SK-N-SH (cell line): ENCODE measurements around the gene ZFPL1. TPM values are rescaled to one million over a fixed set of nuclear protein-coding genes. Genes with fewer than 3 reads are reported as not detected.

ENCODE experiments used
- CTCF ChIA-PET: fragments of 300-600, 350-600 bp; formaldehyde crosslinking; extraction: SDS; loops from one replicate; lab custom pipeline; 2021; lab: Yijun Ruan, JAX
- POLR2A ChIA-PET: fragments of 350-600 bp; sonication (Branson Sonifier 250); formaldehyde crosslinking; extraction: SDS; loops from one replicate; lab custom pipeline; 2020; ENCODE audit warnings: antibody characterized with exemption, inconsistent platforms; lab: Yijun Ruan, JAX
- DNase-seq: peaks from one replicate; pipeline ENCODE4 v3.0.0; 2012
- H2AFZ ChIP-seq: fragments of 200-600 bp; sonication (generic); 2 replicates; pipeline ENCODE4 v1.8.1; 2016; ENCODE audit warnings: antibody characterized with exemption, mild to moderate bottlenecking, low read depth
- H3F3A ChIP-seq: fragments of 200-600 bp; sonication (generic); replicated peaks from 2 replicates; pipeline ENCODE3; 2016; ENCODE audit warnings: antibody characterized with exemption, mild to moderate bottlenecking; ENCODE audit not compliant: insufficient read depth
- H3K27ac ChIP-seq, 2 experiments: fragments of 200-500 bp in 1 of 2; fragments of 200-600 bp in 1 of 2; sonication (Bioruptor generic) in 1 of 2; sonication (generic), shearing (Covaris generic) in 1 of 2; 2 replicates each; pipeline versions ENCODE4 v1.5.1 to v1.6.1; 2014 to 2016; ENCODE audit warnings: low read depth in 2 of 2, inconsistent platforms in 1 of 2, low read length in 1 of 2, mild to moderate bottlenecking in 1 of 2, mixed read lengths in 1 of 2
- H3K27me3 ChIP-seq: fragments of 200-600 bp; sonication (generic), shearing (Covaris generic); 2 replicates; pipeline ENCODE4 v1.6.1; 2016; ENCODE audit warnings: mixed run types; ENCODE audit not compliant: insufficient read depth
- H3K36me3 ChIP-seq, 2 experiments: fragments of 200-500 bp in 1 of 2; fragments of 200-600 bp in 1 of 2; sonication (Bioruptor generic) in 1 of 2; sonication (generic) in 1 of 2; replicated peaks in 1 of 2; 2 replicates each; pipeline versions ENCODE3 to v1.5.1; 2014 to 2016; ENCODE audit warnings: low read length in 1 of 2, mild to moderate bottlenecking in 1 of 2; ENCODE audit not compliant: insufficient read depth in 2 of 2, control insufficient read depth in 1 of 2
- H3K4me1 ChIP-seq, 2 experiments: fragments of 200-500 bp in 1 of 2; fragments of 200-600 bp in 1 of 2; sonication (Bioruptor generic) in 1 of 2; sonication (generic), shearing (Covaris generic) in 1 of 2; 2 replicates each; pipeline versions ENCODE4 v1.5.1 to v1.6.1; 2014 to 2016; ENCODE audit warnings: low read depth in 1 of 2, low read length in 1 of 2, mixed run types in 1 of 2; ENCODE audit not compliant: insufficient read depth in 2 of 2, control insufficient read depth in 1 of 2
- H3K4me2 ChIP-seq: fragments of 200-600 bp; sonication (generic), shearing (Covaris generic); 2 replicates; pipeline ENCODE4 v1.6.1; 2017; ENCODE audit warnings: mixed run types
- H3K4me3 ChIP-seq, 2 experiments: fragments of 200-500 bp in 1 of 2; fragments of 200-600 bp in 1 of 2; sonication (Bioruptor generic) in 1 of 2; sonication (generic), shearing (Covaris generic) in 1 of 2; 2 replicates each; pipeline versions ENCODE4 v1.5.1 to v1.8.1; 2014 to 2016; ENCODE audit warnings: low read depth in 2 of 2, inconsistent platforms in 1 of 2, low read length in 1 of 2, mild to moderate bottlenecking in 1 of 2, mixed read lengths in 1 of 2, moderate library complexity in 1 of 2
- H3K79me2 ChIP-seq: fragments of 200-600 bp; sonication (generic); 2 replicates; pipeline ENCODE4 v1.8.1; 2017; ENCODE audit warnings: mild to moderate bottlenecking; ENCODE audit not compliant: insufficient read depth
- H3K9ac ChIP-seq: fragments of 200-600 bp; sonication (generic); 2 replicates; pipeline ENCODE4 v1.6.1; 2017; ENCODE audit warnings: mixed run types
- H3K9me2 ChIP-seq: fragments of 200-600 bp; sonication (generic); 2 replicates; pipeline ENCODE4 v1.6.1; 2017; ENCODE audit warnings: mixed run types
- H3K9me3 ChIP-seq: fragments of 200-600 bp; sonication (generic); 2 replicates; pipeline ENCODE4 v1.6.1; 2017; ENCODE audit warnings: mixed run types, mild to moderate bottlenecking, moderate library complexity
- H4K20me1 ChIP-seq: fragments of 200-600 bp; sonication (generic); 2 replicates; pipeline ENCODE4 v1.6.1; 2017; ENCODE audit warnings: mild to moderate bottlenecking, mixed run types; ENCODE audit not compliant: insufficient read depth
- CTCF ChIP-seq: fragments of 200-600 bp; sonication (generic); IDR thresholded peaks from 2 replicates; pipeline ENCODE4 v1.6.1; 2017; ENCODE audit warnings: antibody characterized with exemption, mild to moderate bottlenecking, moderate library complexity
- ELF1 ChIP-seq: IDR thresholded peaks from 2 replicates; pipeline ENCODE4 v1.4.0; 2012
- EP300 ChIP-seq, 2 experiments: IDR thresholded peaks; 2 replicates each; pipeline versions ENCODE4 v1.4.0 to v1.6.1; 2012; ENCODE audit warnings: borderline replicate concordance in 1 of 2, low read depth in 1 of 2, low read length in 1 of 2
- EZH2phosphoT487 ChIP-seq: fragments of 200-600 bp; sonication (generic); IDR thresholded peaks from 2 replicates; pipeline ENCODE4 v1.6.1; 2017; ENCODE audit warnings: low read depth, mixed run types, mild to moderate bottlenecking, antibody characterized with exemption, moderate library complexity, borderline replicate concordance
- FOSL2 ChIP-seq: IDR thresholded peaks from 2 replicates; pipeline ENCODE4 v1.4.0; 2012; ENCODE audit warnings: low read depth, mild to moderate bottlenecking, moderate library complexity, borderline replicate concordance
- JUND ChIP-seq: IDR thresholded peaks from 2 replicates; pipeline ENCODE4 v1.4.0; 2012
- MEF2A ChIP-seq: IDR thresholded peaks from 2 replicates; pipeline ENCODE4 v1.4.0; 2012; ENCODE audit warnings: low read depth, borderline replicate concordance
- NFIC ChIP-seq: IDR thresholded peaks from 2 replicates; pipeline ENCODE4 v1.4.0; 2012; ENCODE audit warnings: borderline replicate concordance
- RAD21 ChIP-seq: IDR thresholded peaks from 2 replicates; pipeline ENCODE4 v1.6.1; 2012; ENCODE audit warnings: mild to moderate bottlenecking, low read length
- RCOR1 ChIP-seq: fragments of 150-350 bp; IDR thresholded peaks from 2 replicates; pipeline ENCODE4 v1.6.1; 2017; ENCODE audit warnings: antibody characterized with exemption, low read length
- RFX5 ChIP-seq: IDR thresholded peaks from 2 replicates; pipeline ENCODE4 v1.6.1; 2012; ENCODE audit warnings: mild to moderate bottlenecking, improper control_type of control experiment, low read length
- RXRA ChIP-seq: IDR thresholded peaks from 2 replicates; pipeline ENCODE4 v1.4.0; 2012; ENCODE audit warnings: low read depth, mild to moderate bottlenecking, borderline replicate concordance
- SIN3A ChIP-seq: IDR thresholded peaks from 2 replicates; pipeline ENCODE4 v1.6.1; 2012; ENCODE audit warnings: low read depth, mild to moderate bottlenecking, low read length, moderate library complexity, borderline replicate concordance
- USF1 ChIP-seq: IDR thresholded peaks from 2 replicates; pipeline ENCODE4 v1.4.0; 2012; ENCODE audit warnings: low read depth, borderline replicate concordance
- WGBS: methylation state at CpG from one replicate; pipeline ENCODE4 v1.1.6; 2017; ENCODE audit warnings: low lambda C conversion rate; 5-methylcytosine and 5-hydroxymethylcytosine counted together
- polyA plus RNA-seq, 3 experiments: library from polyadenylated mRNA; depleted of rRNA; stranded (reverse); fragments of >200 nt; gene quantifications; 2 replicates each; pipeline ENCODE4 v1.2.3, GENCODE V29; 2012
- TF ChIP-seq, protein P1 (sequence below): IDR thresholded peaks from 2 replicates; pipeline ENCODE4 v1.6.1; 2012; ENCODE audit warnings: mild to moderate bottlenecking, low read depth, low read length, moderate library complexity

ZFPL1 gene
- polyA plus RNA-seq, 1 of the 3 experiments (the other 2 are of a cell fraction) = 75.9 TPM

GRCh38 chr11:65055538-65055937 is 28.5 kb upstream of the ZFPL1 start (continued):
- TF ChIP-seq, protein P1, sequence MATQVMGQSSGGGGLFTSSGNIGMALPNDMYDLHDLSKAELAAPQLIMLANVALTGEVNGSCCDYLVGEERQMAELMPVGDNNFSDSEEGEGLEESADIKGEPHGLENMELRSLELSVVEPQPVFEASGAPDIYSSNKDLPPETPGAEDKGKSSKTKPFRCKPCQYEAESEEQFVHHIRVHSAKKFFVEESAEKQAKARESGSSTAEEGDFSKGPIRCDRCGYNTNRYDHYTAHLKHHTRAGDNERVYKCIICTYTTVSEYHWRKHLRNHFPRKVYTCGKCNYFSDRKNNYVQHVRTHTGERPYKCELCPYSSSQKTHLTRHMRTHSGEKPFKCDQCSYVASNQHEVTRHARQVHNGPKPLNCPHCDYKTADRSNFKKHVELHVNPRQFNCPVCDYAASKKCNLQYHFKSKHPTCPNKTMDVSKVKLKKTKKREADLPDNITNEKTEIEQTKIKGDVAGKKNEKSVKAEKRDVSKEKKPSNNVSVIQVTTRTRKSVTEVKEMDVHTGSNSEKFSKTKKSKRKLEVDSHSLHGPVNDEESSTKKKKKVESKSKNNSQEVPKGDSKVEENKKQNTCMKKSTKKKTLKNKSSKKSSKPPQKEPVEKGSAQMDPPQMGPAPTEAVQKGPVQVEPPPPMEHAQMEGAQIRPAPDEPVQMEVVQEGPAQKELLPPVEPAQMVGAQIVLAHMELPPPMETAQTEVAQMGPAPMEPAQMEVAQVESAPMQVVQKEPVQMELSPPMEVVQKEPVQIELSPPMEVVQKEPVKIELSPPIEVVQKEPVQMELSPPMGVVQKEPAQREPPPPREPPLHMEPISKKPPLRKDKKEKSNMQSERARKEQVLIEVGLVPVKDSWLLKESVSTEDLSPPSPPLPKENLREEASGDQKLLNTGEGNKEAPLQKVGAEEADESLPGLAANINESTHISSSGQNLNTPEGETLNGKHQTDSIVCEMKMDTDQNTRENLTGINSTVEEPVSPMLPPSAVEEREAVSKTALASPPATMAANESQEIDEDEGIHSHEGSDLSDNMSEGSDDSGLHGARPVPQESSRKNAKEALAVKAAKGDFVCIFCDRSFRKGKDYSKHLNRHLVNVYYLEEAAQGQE = no peak
- TF ChIP-seq RCOR1 = no peak
- TF ChIP-seq MEF2A = no peak
- TF ChIP-seq EP300 (IDR thresholded peaks at IDR 0.05; ENCODE audit: borderline replicate concordance in 1 of 2, low read depth in 1 of 2, low read length in 1 of 2) = no peak
- TF ChIP-seq NFIC = no peak
- no peak for TF ChIP-seq ELF1
- no peak for TF ChIP-seq FOSL2
- TF ChIP-seq RFX5 = no peak
- TF ChIP-seq USF1 = no peak

GRCh38 chr11:65056999-65057398 is 27.0 kb upstream of the ZFPL1 start:
- no peak for TF ChIP-seq SIN3A
- TF ChIP-seq EZH2phosphoT487 = no peak
- TF ChIP-seq JUND = no peak
- no peak for TF ChIP-seq FOSL2
- Histone ChIP-seq H3K36me3 (no peaks in the 10 kb centered on the region), H3K9me2 (no peaks in the 10 kb centered on the region), H4K20me1 (no peaks in the 10 kb centered on the region), H2AFZ (no peak overlapping the region), H3K9ac (no peak overlapping the region), H3K4me2 (no peak overlapping the region), H3K79me2 (no peaks in the 10 kb centered on the region), H3K9me3 (no peaks in the 10 kb centered on the region), H3K4me1 (no peaks in the 10 kb centered on the region), H3K4me3 (no peak overlapping the region), H3K27me3 (no peaks in the 10 kb centered on the region), H3F3A (peaks cover 3% of the 10 kb centered on the region), H3K27ac (no peak overlapping the region)
- DNase-seq = no peak
- ChIA-PET CTCF (interaction anchor here (1.1 to 1.3 kb wide), 2 partner anchors 19 to 43 kb away, joined by 3 to 6 read pairs; partner anchors contain the start of gene ARL2), POLR2A (no interaction called here)
- 95% methylated on average over 6 of the region's 6 CpGs for WGBS

DNA sequence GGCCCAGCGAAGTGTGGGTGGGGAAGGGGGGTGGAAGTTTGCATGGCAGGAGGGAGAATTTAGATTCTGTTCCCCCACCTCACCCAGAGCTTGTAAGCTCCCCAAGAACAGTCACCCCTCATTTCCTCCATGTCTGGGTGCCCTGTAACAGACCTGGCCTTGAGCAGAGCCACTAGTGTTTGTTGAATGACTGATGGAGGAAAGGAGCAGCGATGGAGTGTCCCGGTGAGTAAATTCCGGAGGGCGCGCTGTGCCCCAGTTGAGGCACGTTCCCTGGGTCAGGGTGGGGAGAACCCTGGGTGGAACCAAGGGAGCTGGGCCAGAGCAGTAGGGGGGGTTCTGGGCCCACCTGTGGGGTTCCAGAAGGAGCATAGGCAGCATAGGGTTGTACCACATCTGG is 26.5 kb upstream of the ZFPL1 start:
- no peak overlapping the region for H3K4me2 ChIP-seq
- no peak for DNase-seq
- H3K4me3 ChIP-seq = no peak overlapping the region
- no peaks in the 10 kb centered on the region for H3K4me1 ChIP-seq
- H3K9ac ChIP-seq = no peak overlapping the region
- H3K79me2 ChIP-seq = no peaks in the 10 kb centered on the region
- H3K9me2 ChIP-seq = no peaks in the 10 kb centered on the region
- H3K36me3 ChIP-seq = no peaks in the 10 kb centered on the region
- H2AFZ ChIP-seq = no peak overlapping the region
- no peak for TF ChIP-seq RAD21
- TF ChIP-seq RXRA = no peak
- no peak for TF ChIP-seq CTCF
- no peak overlapping the region for H3K27ac ChIP-seq
- H3K27me3 ChIP-seq = no peaks in the 10 kb centered on the region
- H3K9me3 ChIP-seq = no peaks in the 10 kb centered on the region
- 85% methylated on average over 7 of the region's 7 CpGs for WGBS
- peaks cover 3% of the 10 kb centered on the region for H3F3A ChIP-seq
- H4K20me1 ChIP-seq = no peaks in the 10 kb centered on the region
- POLR2A ChIA-PET = no interaction called here
- CTCF ChIA-PET = interaction anchor here (1.1 to 1.3 kb wide), 2 partner anchors 18 to 43 kb away, joined by 3 to 6 read pairs; partner anchors contain the start of gene ARL2
